Measurements from ENCODE around the gene USP24.

GRCh38 chr1:55212349-55213150 lies 2.6 kb downstream of the USP24 start:
- no peak for TF ChIP-seq EZH2 (IDR thresholded peaks at IDR 0.05; ENCODE audit: low read length, unreplicated experiment)
- TF ChIP-seq CTCF (conservative IDR thresholded peaks at IDR 0.05; ENCODE audit: low read depth, low read length): no peak
- no peak for TF ChIP-seq EZH2phosphoT487 (IDR thresholded peaks at IDR 0.05; ENCODE audit: borderline replicate concordance, low read length)

All from PC-3 (cell line).